Stomach smooth muscle (tissue), 2 donors: Measurements from ENCODE around the gene PDIA2.

Source experiments
- H3K27ac ChIP-seq: one replicate; pipeline ENCODE4 v1.7.0; 2013; ENCODE audit warnings: mild to moderate bottlenecking, low read length, inconsistent platforms
- H3K27me3 ChIP-seq, 2 donors: one replicate each; pipeline ENCODE4 v1.7.0; 2013; ENCODE audit warnings: low read length in 2 of 2; ENCODE audit not compliant: insufficient read depth in 2 of 2, control insufficient read depth in 1 of 2
- H3K36me3 ChIP-seq, 2 donors: one replicate each; pipeline ENCODE4 v1.7.0; 2013; ENCODE audit warnings: low read length in 2 of 2; ENCODE audit not compliant: control insufficient read depth in 2 of 2, insufficient read depth in 2 of 2
- H3K4me1 ChIP-seq: one replicate; pipeline ENCODE4 v1.7.0; 2013; ENCODE audit warnings: low read length; ENCODE audit not compliant: control insufficient read depth, insufficient read depth
- H3K4me3 ChIP-seq, 2 donors: one replicate each; pipeline ENCODE4 v1.7.0; 2013; ENCODE audit warnings: low read length in 2 of 2
- H3K9ac ChIP-seq, 2 donors: one replicate each; pipeline ENCODE4 v1.7.0; 2013; ENCODE audit warnings: low read length in 2 of 2, mild to moderate bottlenecking in 1 of 2
- H3K9me3 ChIP-seq, 2 donors: one replicate each; pipeline ENCODE4 v1.7.0; 2013; ENCODE audit warnings: low read length in 2 of 2; ENCODE audit not compliant: control insufficient read depth in 2 of 2
- donor health status: healthy.
- donor health status: Pancreatic carcinoma.

The PDIA2 gene

GRCh38 chr16:305916-306626, 23.1 kb downstream of the PDIA2 start:
- H3K9me3 ChIP-seq: no peaks in the 10 kb centered on the region
- H3K4me1 ChIP-seq: no peaks in the 10 kb centered on the region
- H3K36me3 ChIP-seq: peaks cover 10 to 22% of the 10 kb centered on the region in 2 donors
- no peak overlapping the region for H3K9ac ChIP-seq
- H3K27ac ChIP-seq: no peak overlapping the region
- H3K4me3 ChIP-seq: no peak overlapping the region
- no peaks in the 10 kb centered on the region for H3K27me3 ChIP-seq

GRCh38 chr16:306911-307370, 24.0 kb downstream of the PDIA2 start:
- no peak overlapping the region for H3K4me3 ChIP-seq
- no peaks in the 10 kb centered on the region for H3K9me3 ChIP-seq
- H3K4me1 ChIP-seq: no peaks in the 10 kb centered on the region
- no peak overlapping the region for H3K9ac ChIP-seq
- no peak overlapping the region for H3K27ac ChIP-seq
- H3K27me3 ChIP-seq: no peaks in the 10 kb centered on the region
- H3K36me3 ChIP-seq: peaks cover 10 to 20% of the 10 kb centered on the region in 2 donors

- peaks cover 7 to 22% of the 10 kb centered on the region in 2 donors for H3K36me3 ChIP-seq
- no peak overlapping the region for H3K27ac ChIP-seq
- no peaks in the 10 kb centered on the region for H3K27me3 ChIP-seq
- no peaks in the 10 kb centered on the region for H3K4me1 ChIP-seq
- H3K9me3 ChIP-seq: no peaks in the 10 kb centered on the region
- no peak overlapping the region for H3K4me3 ChIP-seq
- H3K9ac ChIP-seq: no peak overlapping the region
Observed at GRCh38 chr16:307691-308312, 24.8 kb downstream of the PDIA2 start.

- no peak overlapping the region for H3K27ac ChIP-seq
- no peaks in the 10 kb centered on the region for H3K4me1 ChIP-seq
- H3K4me3 ChIP-seq: no peak overlapping the region
- peaks cover 22 to 31% of the 10 kb centered on the region in 2 donors for H3K36me3 ChIP-seq
- H3K9me3 ChIP-seq: no peaks in the 10 kb centered on the region
- no peaks in the 10 kb centered on the region for H3K27me3 ChIP-seq
- no peak overlapping the region for H3K9ac ChIP-seq
Observed at GRCh38 chr16:309476-309875, 26.5 kb downstream of the PDIA2 start.

GRCh38 chr16:311725-312124, 28.8 kb downstream of the PDIA2 start:
- H3K36me3 ChIP-seq: peaks cover 22 to 30% of the 10 kb centered on the region in 2 donors
- no peak overlapping the region for H3K27ac ChIP-seq
- no peak overlapping the region for H3K9ac ChIP-seq

GRCh38 chr16:314351-314750, 31.4 kb downstream of the PDIA2 start:
- no peak overlapping the region for H3K27ac ChIP-seq
- no peaks in the 10 kb centered on the region for H3K27me3 ChIP-seq
- no peaks in the 10 kb centered on the region for H3K9me3 ChIP-seq
- H3K4me1 ChIP-seq: no peaks in the 10 kb centered on the region
- peaks cover 22 to 31% of the 10 kb centered on the region in 2 donors for H3K36me3 ChIP-seq
- no peak overlapping the region for H3K4me3 ChIP-seq
- H3K9ac ChIP-seq: no peak overlapping the region

More at GRCh38 chr16:311725-312124, 28.8 kb downstream of the PDIA2 start:
- H3K4me3 ChIP-seq: no peak overlapping the region
- no peaks in the 10 kb centered on the region for H3K9me3 ChIP-seq
- H3K27me3 ChIP-seq: no peaks in the 10 kb centered on the region
- no peaks in the 10 kb centered on the region for H3K4me1 ChIP-seq

- Histone ChIP-seq H3K27me3 (no peaks in the 10 kb centered on the region), H3K9me3 (no peaks in the 10 kb centered on the region), H3K9ac (no peak overlapping the region), H3K27ac (no peak overlapping the region), H3K4me1 (no peaks in the 10 kb centered on the region), H3K36me3 (peaks cover 22 to 31% of the 10 kb centered on the region in 2 donors), H3K4me3 (no peak overlapping the region)
Observed at GRCh38 chr16:314795-315299, 31.9 kb downstream of the PDIA2 start.

- H3K9ac ChIP-seq: no peak overlapping the region
- no peak overlapping the region for H3K4me3 ChIP-seq
- no peaks in the 10 kb centered on the region for H3K4me1 ChIP-seq
- H3K36me3 ChIP-seq: peaks cover 22 to 31% of the 10 kb centered on the region in 2 donors
- no peaks in the 10 kb centered on the region for H3K27me3 ChIP-seq
- no peak overlapping the region for H3K27ac ChIP-seq
- no peaks in the 10 kb centered on the region for H3K9me3 ChIP-seq
Observed at GRCh38 chr16:316741-317464, 33.9 kb downstream of the PDIA2 start.

GRCh38 chr16:317583-317982, 34.6 kb downstream of the PDIA2 start:
- Histone ChIP-seq H3K4me3 (no peak overlapping the region), H3K27ac (no peak overlapping the region), H3K9me3 (no peaks in the 10 kb centered on the region), H3K4me1 (no peaks in the 10 kb centered on the region), H3K27me3 (no peaks in the 10 kb centered on the region), H3K9ac (no peak overlapping the region), H3K36me3 (peaks cover 19 to 31% of the 10 kb centered on the region in 2 donors)

- Histone ChIP-seq H3K36me3 (peaks cover 9 to 22% of the 10 kb centered on the region in 2 donors), H3K4me1 (no peaks in the 10 kb centered on the region), H3K9ac (no peak overlapping the region), H3K4me3 (no peak overlapping the region), H3K27ac (no peak overlapping the region), H3K9me3 (no peaks in the 10 kb centered on the region), H3K27me3 (no peaks in the 10 kb centered on the region)
Observed at GRCh38 chr16:318628-319027, 35.7 kb downstream of the PDIA2 start.
